C1 segment of cervical spinal cord (tissue), 14 donors: ENCODE data around the gene TNFRSF13B.
"Not testable (repeated sequence)": the region's sequence is repeated elsewhere in the genome, so short reads cannot be mapped to it uniquely, and the experiment has no call there.

Experiments used
- DNase-seq, 14 donors: peaks; one replicate each; lab custom pipeline; 2025; lab: John Stamatoyannopoulos, UW

TNFRSF13B gene

DNA sequence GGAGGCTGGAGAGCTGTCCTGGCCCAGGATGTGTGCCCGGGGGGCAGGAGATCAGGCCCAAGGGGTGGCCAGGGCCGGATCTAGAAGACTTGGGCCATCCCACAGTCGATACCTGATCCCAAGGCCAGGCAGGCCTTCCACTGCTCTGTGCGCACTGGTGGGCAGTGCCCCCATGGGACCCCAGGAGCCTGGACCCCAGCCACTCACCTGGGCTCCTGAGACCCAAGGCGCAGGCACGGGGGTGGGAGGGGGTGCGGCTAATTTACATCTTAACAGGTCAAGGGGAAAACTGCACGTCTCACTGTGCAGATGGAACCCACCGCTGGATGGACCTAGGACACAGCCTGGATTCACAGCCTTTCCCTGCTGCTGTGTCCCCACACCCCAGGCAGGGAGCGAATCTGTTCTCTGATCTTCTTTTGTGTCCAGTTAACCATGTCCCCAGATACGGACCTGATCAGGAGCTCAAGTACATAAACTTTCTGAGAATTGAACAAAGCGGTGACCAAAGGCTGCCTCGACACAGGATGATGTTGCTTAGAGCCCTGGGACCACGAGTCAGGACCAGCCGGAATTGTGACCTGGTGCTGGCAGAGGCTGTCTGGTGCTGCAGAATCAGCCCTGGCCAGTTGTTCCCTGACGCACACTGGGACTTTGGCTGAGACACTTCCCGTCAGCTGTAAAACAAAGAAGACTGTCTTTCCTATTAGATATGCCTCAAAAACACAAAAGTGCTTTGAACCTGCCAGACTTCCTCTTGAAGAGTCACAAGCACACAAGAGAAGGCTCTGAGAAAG, 60.6 kb downstream of the TNFRSF13B start:
- peak in 9 of 14 donors; percentile 6 to 82 (median 21) for DNase-seq

DNA sequence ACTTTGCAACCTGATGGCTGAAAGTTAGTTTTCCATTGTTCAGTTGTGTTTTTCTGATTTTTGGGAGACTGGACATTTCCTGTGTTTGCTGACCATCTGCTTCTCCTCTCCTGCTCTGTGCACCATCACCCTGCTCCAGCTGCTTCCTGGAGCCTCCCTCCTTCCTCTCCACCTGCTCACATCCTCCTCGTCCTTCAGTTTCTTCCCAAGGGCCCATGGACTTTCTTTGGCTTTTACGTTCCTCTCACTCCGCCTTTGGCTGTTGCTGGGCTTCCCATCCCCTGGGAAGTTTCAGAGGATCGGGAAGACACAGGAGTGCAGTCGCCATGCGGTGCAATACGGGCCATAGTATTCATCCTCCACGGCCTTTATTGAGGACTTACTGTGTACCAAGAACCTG, 61.6 kb downstream of the TNFRSF13B start:
- no peak for DNase-seq

DNA sequence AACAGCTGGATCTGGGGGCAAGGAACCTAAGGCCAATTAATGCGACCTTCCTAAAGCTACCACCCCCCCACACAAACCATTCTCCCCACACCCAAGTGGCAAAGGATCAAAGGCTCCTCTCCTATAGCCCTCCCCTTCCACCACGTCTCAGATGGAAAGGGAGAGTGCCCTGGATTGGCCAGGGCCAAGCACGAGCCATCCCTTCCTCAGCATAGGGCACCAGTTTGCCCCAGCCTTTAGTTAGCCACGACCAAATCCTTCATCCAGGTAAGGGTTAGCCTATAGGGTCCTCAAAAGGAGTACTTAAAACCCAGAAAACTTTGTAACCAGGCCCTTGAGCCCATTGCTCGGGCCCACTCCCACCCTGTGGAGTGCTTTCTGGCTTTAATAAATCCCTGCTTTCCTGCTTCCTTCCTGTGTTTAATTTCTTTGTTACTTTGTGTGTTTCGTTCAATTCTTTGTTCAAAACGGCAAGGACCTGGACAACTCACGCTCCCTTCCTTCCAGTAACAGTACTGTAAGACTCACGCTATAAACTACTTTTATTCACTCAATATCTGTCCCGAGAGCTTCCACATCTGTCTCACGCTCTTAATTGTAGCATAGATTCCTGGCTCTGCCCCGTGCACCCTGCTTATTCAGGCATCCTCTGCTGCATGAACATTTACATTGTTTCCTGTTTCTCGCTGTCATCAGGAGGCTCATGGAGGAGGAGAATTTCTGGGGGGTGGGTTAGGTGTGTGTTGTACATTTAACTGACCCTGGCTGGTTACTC, 62.3 kb downstream of the TNFRSF13B start:
- no peak for DNase-seq

DNA sequence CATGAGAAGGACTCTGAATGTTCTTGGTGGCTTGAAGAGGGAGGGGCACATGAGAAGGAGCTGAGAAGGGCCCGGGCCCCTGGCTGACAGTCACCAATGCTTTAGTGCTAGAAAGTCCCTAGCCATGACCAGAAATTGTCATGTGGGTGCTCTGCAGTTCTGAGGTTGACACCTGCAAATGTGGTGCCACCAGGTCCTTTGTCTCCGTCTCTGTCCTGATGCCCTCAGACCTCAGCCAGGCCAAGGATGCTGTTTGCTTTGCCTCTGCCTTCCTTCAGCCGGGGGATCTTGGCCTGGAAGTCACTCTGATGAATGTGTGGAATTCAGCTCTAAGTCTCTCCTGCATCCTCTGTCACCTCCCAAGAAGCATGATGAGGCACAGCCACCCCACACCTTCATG, 63.6 kb downstream of the TNFRSF13B start:
- no peak for DNase-seq

DNA sequence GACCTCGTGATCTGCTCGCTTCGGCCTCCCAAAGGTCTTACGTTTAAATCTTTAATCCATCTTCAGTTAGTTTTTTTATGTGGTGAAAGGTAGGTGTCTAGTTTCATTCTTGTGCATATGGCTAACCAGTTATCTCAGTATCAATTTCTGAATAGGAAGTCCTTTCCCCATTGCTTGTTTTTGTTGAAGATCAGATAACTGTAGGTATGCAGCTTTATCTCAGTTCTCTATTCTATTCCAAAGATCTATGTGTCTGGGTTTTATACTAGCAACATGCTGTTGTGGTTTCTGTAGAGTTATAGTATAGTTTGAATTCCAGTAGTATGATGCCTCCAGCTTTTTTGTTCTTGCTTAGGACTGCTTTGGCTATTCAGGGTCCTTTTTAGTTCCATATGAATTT, 65.2 kb downstream of the TNFRSF13B start:
- no peak for DNase-seq

DNA sequence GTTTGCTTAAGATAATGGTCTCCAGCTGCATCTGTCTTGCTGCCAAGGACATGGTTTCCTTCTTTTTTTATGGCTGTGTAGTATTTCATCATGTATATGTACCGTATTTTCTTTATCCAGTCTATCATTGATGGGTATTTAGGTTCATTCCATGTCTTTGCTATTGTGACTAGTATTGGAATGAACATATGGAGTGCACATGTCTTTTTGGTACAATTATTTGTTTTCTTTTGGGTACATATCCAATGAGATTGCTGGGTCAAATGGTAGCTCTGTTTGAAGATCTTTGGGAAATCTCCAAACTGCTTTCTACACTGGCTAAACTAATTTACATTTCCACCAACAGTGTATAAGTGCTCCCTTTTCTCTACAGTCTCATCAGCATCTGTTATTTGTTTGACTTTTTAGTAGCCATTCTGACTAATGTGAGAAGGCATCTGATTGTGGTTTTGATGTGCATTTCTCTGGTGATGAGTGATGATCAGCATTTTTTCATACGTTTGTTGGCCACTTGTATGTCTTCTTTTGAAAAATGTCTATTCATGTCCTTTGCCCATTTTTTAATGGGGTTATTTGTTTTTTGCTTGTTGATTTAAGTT, 66.2 kb downstream of the TNFRSF13B start:
- DNase-seq: no peak

DNA sequence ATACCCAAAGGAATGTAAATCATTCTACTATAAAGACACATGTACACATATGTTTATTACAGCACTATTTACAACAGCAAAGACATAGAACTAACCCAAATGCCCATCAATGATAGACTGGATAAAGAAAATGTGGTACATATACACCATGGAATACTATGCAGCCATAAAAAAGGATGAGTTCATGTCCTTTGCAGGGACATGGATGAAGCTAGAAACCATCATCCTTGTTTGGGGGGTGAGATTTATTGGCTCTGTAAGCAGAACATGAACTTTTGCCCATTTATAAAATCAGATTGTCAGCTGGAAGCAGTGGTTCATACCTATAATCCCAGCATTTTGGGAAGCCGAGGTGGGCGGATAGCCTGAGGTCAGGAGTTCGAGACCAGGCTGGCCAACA, 68.8 kb downstream of the TNFRSF13B start:
- not testable (repeated sequence) for DNase-seq

DNA sequence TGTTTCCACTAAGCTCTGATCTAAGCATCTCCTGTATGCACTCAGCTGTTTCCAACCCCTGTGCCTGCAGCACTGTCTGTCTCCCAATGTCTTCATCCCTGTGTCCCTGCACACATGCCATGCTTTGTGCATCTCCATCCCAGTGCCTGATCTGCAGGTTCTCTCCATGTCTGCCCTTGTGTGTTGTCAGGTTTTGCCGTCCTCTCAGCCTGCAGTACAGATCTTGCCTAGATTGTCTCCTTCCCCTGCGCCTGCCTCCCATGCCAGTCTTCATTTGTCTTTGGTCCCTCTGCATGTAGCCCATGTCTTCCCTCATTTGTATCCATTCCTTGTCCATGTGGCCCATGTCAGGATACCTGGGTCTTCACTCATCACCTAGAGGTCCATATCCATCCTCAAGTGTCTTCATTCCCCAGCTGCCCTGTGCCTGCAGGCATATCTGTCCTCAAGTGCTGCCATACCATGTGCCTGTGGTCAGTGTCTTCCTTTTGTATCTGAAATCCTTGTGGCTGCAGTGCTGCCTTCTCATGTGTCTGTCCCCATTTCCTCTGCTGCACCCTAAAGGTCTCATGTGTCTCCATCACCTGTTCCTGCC, 71.5 kb downstream of the TNFRSF13B start:
- no peak for DNase-seq

DNA sequence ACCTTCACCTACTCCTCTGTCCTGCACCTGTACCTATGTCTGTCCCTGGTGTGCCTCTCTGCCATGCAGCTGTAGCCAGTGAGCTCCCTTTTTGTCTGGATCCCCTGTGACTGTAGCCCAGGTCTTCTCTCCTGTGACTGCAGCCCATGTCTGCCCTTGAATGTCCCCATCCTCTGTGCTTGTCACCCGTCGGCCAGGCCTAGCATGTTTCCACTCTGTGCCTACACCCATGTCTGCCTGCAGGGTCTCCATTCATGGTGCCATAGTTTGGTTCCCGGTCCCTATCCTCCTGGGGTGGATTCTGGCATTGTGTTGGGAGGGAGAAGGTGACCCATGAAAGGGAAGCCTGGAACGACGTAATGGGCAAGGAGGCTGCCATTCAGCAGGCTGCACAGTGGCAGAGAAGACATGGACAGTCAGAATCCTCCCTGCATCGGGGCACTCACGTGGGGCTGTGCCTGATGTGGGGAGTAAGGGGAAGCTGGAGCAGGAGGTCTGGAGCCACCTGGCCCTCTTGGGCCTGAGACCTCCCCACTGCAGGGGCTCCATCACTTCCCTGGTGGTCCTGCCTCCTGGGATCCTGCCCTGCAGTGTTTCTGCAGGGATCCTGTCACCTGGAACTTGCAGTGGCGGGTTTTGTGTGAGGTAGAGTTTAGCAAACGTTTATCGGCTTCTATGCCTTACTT, 74.6 kb downstream of the TNFRSF13B start:
- not testable (repeated sequence) for DNase-seq

DNA sequence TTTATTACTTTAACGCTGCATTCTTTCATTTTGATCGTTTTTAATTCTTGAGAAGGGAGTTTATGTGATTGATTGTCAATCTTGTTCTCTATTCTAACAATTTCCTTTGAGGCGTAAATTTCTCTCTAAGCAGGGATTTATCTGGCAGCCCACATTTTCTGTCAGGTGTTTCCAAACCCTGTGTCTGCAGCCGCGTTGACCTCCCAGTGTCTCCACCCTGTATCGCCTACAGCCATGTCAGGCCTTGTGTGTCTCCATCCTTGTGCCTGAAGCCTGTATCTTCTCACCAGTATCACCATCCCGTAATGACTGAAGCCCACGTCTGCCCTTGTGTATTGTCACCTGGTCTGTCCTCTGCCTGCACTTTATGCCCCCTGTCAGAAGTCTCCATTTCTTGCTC, 75.7 kb downstream of the TNFRSF13B start:
- not testable (repeated sequence) for DNase-seq

DNA sequence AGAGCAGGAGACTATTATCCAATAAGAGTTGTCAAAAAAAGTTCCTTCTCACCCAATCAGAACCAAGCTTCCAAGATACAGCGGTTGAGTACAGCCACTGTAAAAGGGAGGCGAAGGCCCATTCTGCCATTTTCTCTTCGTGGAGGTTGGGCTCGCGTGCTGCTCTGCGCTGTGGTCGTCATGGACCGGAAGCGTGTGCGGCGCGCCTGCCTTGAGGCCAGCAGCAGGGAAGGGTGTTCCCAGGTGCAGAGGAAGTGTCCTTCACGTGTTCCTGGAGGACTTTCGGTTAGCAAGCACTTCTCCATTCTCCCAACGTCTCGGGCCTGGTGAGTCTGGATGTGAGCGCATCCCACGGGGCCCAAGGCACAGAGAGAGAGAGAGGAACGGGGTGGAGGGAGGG, 78.4 kb downstream of the TNFRSF13B start:
- not testable (repeated sequence) for DNase-seq

DNA sequence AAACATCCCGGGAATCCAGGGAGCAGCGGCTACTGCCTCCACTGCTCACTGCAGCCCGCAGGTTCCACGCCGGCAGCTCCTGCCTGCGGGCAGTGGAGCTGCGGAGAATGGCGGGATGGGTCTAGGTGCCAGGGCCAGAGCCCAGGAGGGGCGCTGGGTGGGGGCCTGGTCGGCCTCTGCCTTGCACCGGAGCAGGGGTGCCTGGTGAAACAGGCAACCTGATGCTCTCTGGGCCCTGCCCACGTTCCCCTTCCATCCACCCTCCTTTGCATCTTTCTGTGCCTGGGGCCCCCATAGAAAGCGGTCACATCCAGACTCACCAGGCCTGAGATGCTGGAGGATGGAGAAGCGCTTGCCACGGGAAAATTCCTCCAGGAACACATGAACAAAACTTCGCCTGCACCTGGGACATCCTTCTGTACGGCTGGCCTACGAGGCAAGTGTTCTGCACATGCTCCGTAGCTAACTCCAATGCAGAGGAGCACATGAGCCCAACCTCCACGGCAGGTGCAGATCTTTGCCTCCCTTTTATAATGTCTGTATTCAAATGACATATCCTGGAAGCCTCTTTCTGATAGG, 79.0 kb downstream of the TNFRSF13B start:
- not testable (repeated sequence) for DNase-seq

DNA sequence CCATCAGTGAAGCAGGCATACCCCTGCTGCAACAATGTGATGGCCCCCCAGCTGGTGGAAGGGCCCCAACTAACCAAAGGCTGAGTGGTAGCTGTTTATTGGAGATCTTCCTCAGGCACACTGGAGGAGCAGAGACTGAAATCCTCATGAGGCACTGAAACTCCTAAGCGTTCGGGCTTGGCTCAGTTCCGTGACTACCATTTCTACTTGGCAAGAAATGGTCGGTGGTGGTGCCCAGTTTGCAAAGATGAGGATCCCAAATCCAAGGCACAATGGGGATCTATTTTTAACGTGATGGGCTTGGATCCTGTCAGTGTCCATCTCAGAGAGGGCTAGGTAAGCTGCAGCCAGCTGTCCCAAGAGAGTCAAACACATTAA, 82.8 kb downstream of the TNFRSF13B start:
- no peak for DNase-seq
